Stimulated activated CD4-positive, alpha-beta T cell treated with anti-CD3 and anti-CD28 coated beads, Interleukin-4, amount 100 ng/mL, for 24 hours (primary cell): ENCODE data around the gene ELL2.

Experiments
- DNase-seq: peaks from one replicate; pipeline ENCODE4 v3.0.0-alpha.2; 2020

Gene ELL2

DNA sequence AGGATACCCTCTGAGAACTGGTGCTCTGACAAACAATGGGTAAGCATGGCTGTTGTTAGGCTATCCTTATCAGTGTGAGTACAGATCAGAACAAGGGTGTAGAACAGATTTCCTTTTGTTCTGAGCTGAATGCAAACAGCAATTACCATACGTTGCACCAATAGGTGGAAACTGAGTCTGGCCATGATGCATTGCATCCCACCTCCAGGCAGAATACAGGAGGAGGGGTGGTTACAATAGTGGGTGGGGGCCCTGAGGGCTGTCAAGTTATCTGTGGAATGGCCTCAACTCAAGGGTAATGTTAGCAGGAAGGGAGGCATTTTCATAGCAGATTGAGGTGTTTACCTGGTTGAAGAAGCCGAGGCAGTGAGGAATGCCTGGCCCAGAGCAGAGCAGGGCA, 84.9 kb downstream of the ELL2 start:
- no peak for DNase-seq

DNA sequence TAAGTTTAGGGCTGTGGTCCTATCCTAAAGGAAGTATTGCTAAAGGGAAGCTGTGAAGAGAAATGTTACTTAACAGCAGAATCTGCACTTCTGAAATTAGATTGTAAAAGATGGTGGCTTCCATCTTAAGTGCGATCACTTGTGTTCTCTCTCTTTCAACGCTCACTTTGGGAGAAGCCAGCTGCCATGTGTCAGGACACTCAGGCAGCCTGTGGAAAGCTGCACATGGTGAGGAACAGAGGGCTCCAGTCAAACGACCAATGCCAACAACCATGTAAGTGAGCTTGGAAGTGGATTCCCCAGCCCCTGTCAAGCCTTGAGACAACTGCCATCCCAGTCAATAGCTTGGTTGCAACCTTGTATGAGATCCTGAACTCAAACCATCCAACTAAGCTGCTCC, 87.4 kb downstream of the ELL2 start:
- DNase-seq, result no peak

DNA sequence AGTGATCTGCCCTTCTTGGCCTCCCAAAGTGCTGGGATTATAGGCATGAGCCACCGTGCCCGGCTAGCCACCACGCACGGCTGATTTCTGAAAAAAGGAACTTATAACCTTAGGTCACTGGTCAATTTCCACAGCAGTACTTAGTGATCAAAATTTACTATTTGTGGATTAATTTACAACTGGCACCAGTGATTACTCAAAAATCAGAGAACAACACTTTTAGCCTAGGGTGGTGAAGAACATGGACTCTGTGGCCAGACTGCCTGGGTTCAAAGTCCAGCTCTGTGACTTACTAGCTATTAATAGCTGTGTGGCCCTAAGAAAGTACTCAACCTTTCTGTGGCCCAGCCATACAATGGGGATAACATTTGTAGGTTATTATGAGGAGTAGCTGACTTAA, 88.3 kb downstream of the ELL2 start:
- no peak for DNase-seq

DNA sequence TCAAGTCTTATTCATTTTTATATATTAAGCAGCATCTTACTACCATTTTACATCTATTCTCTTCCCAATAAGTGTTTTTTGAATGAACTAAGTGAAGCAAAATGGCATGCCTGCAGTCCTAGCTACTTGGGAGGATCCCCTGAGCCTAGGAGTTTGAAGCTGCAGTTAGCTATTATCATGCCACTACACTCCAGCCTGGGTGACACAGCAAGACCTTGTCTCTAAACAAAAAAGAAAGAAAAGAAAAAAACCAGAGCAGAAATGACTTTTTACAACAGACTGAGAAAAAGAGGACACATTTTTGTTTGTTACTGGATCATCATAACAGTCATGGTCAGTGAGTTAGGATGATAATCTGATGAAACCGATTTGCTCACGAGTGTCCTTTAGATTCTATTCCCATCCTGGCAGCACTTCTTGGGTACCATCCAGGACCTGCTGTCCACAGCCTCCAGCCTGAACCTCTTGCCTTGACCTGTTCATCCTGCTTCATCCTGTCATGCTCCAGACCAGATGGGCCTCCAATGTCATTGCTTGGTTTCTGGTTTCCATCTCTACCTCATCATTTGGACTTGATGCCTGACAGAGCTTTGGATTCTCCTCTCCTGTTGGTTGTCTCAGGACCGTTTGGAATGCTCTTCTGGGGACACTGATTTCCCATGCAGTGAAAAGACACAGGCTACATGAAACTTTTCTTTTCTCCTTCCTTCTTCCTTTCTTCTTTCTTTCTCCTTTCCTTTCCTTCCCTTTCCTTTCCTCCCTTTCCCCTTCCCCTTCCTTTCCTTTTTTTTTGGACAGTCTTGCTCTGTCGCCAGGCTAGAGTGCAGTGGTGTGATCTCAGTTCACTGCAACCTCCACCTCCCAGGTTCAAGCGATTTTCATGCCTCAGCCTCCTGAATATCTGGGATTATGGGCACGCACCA, 89.0 kb downstream of the ELL2 start:
- no peak for DNase-seq

DNA sequence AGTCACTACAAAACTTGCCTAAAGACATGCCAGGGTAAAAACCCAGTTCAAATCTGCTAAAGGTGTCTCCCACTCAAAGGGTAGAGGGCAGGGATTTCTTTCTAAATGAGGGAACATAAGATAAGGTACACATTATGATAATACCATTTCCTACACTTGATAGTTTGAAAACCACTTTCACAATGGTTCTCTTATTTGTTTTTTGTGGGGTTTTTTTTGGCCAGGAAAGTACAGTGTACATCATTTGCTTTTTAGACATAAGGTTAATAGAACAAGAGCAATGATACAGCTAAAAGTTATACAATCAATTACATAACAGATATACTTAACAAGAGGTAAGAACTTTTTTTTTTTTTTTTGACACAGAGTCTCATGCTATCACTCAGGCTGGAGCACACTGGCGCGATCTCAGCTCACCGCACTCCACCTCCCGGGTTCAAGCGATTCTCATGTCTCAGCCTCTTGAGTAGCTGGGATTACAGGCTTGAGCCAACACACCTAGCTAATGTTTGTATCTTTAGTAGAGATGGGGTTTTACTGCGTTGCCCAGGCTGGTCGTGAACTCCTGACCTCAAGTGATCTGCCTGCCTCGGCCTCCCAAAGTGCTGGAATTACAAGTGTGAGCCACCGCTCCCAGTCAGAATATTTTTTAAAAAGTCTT, 90.4 kb downstream of the ELL2 start:
- DNase-seq, result no peak

DNA sequence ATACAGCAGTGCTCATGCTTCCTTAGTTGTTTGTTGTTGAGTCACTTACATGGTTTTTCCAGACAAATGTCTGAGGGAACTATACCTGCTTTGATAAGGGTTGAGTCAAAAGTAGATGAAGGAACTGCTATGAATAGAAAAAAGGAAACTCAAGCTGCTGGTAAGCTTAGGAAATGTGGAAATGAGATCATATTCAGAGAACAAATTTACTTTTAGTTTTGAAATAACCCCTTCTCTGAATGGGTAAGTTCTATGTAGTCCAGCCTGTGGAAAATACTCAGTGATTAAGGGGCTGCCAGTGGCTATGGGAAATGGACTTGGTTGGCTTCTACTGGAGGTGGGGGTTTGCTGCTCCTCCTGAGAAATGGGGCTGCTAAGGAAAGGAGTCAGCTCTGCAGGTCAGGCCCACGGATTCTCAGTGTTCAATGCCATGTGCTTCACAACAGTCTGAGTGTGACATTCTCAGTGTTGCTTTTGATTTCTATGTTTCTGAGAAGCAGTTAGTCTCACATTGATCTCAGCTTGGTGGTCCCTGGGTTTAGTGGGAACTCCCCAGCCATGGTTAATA, 91.5 kb downstream of the ELL2 start:
- peak; percentile 73 for DNase-seq

DNA sequence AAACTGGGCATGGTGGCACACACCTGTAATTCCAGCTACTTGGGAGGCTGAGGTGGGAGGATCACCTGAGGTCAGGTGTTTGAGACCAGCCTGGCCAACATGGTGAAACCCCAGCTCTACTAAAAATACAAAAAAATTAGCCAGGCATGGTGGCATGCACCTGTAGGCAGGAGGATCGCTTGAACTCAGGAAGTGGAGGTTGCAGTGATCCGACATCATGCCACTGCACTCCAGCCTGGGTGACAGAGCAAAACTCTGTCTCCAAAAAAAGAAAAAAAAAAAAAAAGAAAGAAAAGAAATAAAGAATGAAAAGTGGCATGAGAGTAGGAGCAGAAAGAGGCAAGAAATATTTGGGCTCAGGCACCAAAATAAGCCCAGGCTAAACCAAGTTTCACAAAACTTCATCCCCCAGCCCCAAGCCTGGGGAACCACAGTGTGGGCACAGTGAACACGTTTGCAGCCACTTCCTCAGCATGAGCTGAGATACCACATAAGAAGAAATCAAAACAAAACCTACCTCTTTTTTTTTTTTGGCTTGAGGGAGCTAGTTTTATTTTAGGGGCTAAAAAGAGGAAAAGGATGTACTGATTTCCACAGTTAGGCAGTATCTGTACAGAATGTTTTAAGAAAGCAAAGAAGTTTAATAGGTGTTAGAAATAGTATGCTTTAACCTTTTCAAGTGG, 92.3 kb downstream of the ELL2 start:
- DNase-seq, result peak; percentile 58

DNA sequence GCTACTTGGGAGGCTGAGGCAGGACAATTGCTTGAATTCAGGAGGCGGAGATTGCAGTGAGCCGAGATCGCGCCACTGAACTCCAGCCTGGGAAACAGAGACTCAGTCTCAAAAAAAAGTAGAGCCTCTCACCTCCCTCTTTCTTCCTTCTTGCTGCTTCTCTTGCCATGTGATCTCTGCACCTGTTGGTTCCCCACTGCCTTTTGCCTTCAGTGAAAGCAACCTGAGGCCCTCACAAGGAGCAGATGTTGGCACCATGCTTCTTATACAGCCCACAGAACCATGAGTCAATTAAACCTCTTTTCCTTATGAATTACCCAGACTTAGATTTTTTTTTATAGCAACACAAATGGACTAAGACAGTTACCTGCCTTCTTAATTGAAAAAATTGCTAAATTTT, 93.5 kb downstream of the ELL2 start:
- DNase-seq, result no peak

DNA sequence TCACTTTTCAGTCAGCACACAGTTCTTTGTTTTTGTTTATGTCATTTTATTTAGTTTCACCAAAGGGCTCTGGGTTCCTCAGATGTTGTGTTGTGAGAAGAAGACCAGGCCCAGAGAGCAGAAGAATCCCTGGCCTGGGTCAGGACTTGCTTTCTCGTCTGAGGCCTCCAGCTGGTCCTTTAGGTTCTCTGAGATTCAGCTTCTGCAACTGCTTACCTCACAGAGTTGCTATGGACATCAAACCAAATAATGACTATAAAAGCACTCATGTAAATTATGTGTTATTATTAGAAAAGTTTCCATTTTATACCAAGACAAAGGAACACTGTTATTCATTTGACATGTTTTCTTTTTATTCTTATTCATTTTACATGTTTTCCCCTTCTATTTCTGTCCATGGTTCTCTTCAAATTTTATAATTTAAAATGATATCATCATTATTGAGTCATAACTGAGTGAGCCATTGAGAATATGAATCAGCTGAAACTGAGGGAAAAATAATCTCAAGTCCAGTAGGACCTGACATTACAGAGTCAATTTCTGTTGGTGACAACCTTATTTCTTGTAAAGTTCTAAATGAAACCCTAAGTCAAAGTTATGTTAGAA, 95.1 kb downstream of the ELL2 start:
- DNase-seq, result no peak

DNA sequence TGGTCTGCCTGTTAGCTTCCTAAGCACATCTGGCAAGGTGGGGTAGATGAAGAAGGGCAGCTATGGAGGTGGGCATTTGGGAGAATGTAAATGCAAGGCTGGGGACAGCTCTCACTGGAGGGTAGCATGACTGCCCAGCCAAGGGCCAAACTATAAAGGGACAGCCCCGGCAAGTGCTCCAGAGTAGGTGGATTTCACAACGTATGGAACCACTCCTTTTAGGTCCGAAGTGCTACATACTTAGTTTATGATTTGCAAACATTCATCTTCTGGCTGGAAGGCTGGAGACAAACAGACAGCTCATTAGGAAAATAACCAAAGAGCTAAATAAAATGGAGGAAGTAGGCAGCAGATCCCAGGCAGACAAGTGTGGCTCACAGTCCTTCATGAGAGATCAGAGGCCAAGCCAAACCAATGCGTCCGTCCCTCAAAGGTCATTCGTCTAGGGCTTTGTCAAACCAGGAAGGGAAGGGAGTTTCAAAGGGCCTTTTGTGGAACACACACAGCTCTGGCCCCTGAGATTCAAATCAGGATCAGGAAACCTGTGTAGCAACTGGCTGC, 96.6 kb downstream of the ELL2 start:
- DNase-seq, result no peak

DNA sequence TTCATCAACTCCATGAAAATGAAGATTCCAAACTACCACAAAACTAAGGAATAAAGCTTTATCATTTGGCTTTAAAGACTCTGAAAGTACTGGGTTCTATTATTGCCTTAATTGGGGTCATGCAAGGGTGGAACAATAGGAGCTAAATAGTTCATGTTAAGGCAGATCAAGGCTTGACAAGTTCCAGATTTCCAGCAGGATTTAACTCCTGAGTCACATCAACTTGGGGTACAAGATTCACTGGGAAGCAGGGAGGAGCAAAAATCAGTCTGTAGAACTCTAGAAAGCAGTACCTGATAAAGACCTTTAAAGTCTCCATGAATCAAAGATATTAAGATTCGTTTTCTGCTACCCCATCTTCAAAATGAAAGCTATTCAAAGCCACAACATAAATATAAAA, 97.2 kb downstream of the ELL2 start:
- no peak for DNase-seq

DNA sequence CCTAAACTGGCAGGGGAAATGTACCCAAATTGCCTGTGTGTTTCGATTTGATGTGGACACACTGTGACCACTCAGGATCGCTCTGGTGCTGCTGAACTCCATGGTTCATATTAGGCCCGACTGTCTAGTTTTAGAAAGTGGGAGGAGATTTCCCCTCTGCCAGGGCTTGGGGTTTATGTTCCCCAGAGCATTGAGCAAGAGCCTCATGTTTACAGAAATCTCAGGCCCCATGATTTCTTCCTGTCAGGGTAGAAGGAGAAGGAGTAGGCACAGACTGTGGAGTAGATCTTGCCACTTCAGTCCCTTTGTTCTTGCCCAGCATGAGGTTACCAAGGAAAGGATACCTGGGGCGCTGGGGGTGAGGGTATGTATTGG, 98.3 kb downstream of the ELL2 start:
- DNase-seq, result no peak

DNA sequence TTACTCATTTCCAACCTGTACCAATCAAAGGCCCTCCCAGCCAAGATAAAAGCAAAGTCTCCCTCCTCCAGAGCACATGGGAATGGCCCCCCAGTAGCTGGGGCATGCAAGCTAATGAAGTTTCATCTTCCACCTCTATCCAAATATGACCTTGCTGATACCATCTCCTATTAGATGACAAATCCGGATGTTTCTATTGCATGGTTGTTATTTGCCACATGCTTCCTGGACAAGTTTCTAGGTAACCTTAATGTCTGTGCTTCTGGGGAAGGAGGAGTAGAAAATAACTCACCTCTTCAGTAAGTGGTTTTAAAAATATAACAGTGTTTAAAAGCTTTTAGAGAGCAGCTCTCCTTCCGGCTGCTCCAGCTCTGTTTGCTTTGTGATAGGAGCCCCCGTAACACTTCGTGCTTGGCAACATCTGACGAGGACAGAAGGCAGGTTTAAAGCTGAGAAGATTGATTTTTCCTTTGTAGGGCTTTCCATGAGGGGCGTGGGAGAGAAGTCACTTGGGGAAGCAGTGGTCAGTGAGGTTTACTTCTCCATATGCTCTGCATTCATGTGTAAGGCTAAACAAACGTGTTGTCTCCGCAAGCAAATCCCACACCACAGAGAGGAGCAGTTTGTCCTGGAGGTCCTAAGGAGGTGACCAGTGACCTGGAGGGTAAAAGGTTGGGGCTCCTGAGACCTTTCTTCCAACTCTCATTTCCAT, 98.8 kb downstream of the ELL2 start:
- DNase-seq, result no peak

DNA sequence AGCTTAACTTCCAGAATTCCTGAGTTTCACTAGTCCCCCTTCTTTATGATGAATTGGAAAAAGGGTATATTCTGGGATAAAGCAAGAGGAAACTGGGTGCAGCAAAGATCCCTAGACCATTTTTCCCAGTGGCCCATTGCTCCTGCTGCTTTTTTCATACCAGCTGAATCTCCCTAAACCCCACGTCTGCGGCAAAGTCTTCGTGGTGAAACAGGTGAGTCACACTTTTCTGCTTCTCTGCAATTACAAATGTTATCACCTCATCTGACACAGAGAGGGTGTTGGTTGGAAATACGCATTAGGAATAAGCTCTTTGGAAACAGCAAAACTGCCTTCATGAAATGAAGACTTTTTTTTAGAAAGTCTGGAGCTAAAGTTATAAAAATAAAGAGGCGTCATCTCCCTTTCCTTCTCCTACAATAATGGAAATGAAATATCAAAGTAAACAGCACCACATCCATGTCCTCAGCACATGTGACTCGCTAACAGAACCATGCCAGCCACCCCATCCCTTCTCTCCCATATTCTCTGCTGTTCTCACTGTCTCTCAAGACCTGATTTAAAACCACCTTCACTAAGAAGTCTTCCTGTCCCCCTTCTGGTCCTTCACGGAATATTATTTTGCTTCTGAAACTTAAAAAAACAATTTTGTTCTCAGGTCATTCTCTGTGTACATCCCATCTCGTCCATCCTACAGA, 99.6 kb downstream of the ELL2 start:
- peak; percentile 40 for DNase-seq

DNA sequence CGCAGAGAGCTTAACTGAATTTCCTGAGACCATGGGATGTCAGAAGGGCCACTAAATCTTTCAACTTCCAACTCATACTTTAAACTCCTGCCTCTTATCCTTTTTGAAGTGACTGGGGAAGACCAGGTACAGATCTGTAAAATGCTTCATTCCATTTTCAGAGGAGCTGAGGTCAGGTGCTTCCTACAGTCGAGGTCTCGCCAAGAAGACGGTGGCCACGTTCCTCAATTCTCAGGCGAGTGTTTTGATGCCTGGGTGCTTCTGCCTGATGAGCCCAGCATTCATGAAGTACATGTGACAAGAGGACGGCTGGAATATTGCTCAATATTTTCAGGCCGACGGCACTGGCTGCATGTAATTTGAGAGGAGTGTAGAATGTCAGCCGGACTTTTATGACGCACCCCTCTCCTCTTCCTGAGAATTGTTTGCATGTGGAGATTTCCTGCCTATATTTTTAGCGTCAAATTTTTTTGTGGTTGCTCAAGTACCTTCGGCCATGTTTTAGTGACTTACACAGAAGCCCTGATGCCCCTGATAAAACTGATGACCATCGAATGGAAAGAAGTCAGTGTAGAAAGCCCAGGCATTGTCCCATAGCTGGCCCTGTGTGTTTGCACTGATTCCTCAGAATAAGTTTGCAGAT, 100.3 kb downstream of the ELL2 start:
- DNase-seq, result no peak

DNA sequence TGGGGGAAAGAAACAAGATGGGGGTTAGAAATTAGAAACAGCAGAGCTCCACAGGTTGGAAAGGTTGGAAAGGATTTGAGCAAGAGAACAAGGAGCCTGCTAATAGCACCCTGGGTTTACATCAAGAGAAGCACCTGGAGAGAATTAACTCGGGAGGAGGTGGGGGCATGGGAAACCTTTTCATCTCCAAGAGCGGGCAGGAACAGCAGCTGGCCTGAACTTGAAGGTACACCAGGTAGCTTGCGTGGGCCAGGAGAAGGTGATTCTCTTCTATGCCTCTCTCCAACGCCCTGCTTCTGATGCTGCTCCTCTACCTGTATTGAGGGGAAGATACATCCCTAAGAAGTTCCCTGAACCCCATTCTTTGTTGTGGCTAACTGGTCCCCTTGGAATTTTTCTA, 102.0 kb downstream of the ELL2 start:
- DNase-seq, result no peak

DNA sequence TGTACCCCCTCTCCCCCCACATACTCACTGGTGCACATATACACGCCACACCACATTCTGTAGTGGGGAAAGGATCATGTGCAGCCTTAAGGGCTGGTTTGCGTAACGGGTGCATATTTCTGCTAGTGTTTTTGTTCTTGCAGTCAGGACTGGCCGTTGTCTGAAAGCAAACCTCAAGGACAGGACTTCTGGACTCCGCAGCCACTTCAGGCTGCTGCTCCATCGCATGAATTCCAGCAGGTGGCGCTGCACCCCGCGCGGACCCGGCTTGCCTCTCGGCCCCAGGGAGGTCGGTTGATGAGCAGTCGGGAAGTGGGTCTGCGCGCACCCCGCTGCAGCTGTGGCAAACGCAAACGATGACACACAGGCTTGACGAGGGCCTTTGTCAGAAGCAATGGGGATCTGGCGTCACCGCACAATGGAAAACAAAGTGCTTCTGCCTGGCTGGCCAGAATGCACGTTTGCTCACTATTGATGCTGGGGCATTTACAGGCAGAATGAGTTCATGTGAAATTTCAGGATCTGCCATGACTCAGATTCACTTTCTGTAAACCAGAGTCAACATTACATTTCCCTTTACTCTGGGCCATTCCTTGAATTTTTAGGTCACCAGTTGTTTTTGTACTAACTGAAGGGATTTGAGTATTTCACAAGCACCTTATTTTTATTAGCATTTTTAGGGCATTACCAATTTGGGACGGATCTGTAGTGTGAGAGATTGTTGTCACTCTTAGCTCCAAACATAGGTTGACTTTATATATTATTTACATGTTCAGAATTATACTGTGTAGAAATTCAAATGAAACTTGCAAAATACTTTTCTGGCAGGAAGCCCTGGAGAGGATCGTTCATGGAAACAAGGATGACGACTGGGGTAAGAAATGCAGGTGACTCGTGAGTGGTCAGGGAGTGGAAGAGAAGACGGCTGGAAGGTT, 102.7 kb downstream of the ELL2 start:
- peak; percentile 94 for DNase-seq

DNA sequence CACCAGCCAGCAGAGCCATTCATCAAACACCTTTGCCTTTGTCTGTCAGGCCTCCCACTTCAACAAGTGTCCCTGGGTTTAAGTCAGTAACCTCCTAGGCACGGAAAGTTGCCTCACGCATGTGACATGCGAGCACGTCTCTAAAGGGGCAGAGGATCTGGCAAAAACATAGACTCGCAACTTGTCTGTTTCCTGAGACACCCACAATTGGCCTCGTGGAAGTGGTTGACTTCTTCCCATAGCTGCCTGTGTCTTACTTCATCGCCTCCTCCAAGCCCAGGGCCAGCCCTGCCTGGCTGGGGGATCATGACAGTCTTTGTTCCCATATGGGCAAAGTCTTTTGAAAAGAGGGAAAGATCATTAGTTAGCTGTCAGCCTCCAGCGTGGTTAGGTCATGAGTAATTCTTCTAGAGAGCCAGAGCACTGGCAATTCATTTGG, 103.6 kb downstream of the ELL2 start:
- DNase-seq, result no peak

DNA sequence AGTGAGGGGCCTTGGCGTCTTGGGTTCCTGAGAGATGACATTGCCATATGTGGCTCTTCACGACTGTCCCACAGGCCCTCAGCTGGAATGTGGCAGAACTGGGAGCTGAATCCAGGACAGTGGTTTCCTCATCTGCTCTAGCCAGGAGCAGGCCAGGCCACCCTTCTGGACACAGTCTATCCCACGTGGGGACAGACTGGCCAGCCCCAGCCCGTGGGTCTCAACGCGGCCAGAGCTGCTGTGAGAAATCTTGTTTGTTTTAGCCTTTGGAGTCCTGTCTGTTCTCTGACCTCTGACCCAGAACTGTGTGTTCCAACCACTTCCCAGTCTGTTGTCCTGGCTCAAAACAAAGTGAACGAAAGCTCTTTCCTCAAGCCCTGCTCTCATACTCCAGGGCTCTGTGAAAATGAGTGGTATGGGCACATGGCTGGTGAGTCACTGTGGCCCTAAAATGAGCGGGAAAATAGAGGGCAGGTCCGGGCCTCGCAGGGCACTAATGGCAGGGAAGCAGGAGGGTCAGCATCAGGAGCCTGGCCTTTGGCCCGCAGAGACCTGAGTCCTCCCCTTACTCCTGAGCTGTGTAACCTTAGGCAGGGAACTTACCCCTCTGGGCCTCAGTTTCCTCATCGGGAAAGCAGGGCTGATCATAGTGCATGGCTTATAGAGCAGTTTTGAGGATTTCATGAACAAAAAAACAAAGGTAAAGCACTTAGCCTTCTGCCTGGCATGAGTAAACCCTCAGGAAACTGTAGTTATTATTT, 104.3 kb downstream of the ELL2 start:
- DNase-seq, result no peak
